SU-DHL-6 (cell line): ENCODE data around the gene ARHGAP33.

Source experiments
- H2AFZ ChIP-seq: fragments of 200-600 bp; sonication (generic); 2 replicates; pipeline ENCODE4 v1.6.1; 2014; ENCODE audit warnings: low read depth, mild to moderate bottlenecking, moderate library complexity, mixed read lengths, antibody characterized with exemption, low read length; ENCODE audit not compliant: severe bottlenecking
- H3F3A ChIP-seq: fragments of 200-600 bp; shearing (Covaris generic); 2 replicates; pipeline ENCODE4 v1.6.0; 2016; ENCODE audit warnings: antibody characterized with exemption, mild to moderate bottlenecking; ENCODE audit not compliant: insufficient read depth
- H3K27ac ChIP-seq: fragments of 200-600 bp; sonication (generic); 2 replicates; pipeline ENCODE4 v1.5.1; 2016; ENCODE audit warnings: low read depth, mild to moderate bottlenecking, low read length, moderate library complexity, mixed read lengths
- H3K27me3 ChIP-seq: fragments of 200-600 bp; sonication (generic), shearing (Covaris generic); 2 replicates; pipeline ENCODE4 v1.6.0; 2014; ENCODE audit warnings: mild to moderate bottlenecking, low read length
- H3K36me3 ChIP-seq: fragments of 200-600 bp; sonication (generic); 2 replicates; pipeline ENCODE4 v1.6.1; 2014; ENCODE audit warnings: mild to moderate bottlenecking, low read length, mixed read lengths
- H3K4me2 ChIP-seq: fragments of 300-600, 200-600 bp; shearing (Covaris generic), sonication (generic); 2 replicates; pipeline ENCODE4 v1.6.0; 2014; ENCODE audit warnings: low read length, low read depth, mild to moderate bottlenecking; ENCODE audit not compliant: poor library complexity, severe bottlenecking
- H3K4me3 ChIP-seq: fragments of 200-600 bp; sonication (generic); 2 replicates; pipeline ENCODE4 v1.5.1; 2014; ENCODE audit warnings: antibody characterized with exemption, low read length, mild to moderate bottlenecking, mixed read lengths; ENCODE audit not compliant: insufficient read depth, poor library complexity, severe bottlenecking
- H3K79me2 ChIP-seq: fragments of 200-600 bp; sonication (generic); 2 replicates; pipeline ENCODE4 v1.6.1; 2014; ENCODE audit warnings: mild to moderate bottlenecking, low read length, moderate library complexity; ENCODE audit not compliant: insufficient read depth
- H3K9ac ChIP-seq: fragments of 200-600 bp; sonication (generic); 2 replicates; pipeline ENCODE4 v1.7.0; 2014; ENCODE audit warnings: mild to moderate bottlenecking, low read length
- H3K9me2 ChIP-seq: fragments of 200-600 bp; sonication (generic); replicated peaks from 2 replicates; pipeline ENCODE4 v1.6.1; 2014; ENCODE audit warnings: low read length; ENCODE audit not compliant: insufficient read depth
- H3K9me3 ChIP-seq: fragments of 200-600 bp; sonication (generic); 2 replicates; pipeline ENCODE4 v1.6.1; 2014; ENCODE audit warnings: low read length, mixed read lengths; ENCODE audit not compliant: insufficient read depth
- H4K20me1 ChIP-seq: fragments of 200-600 bp; sonication (generic); 2 replicates; pipeline ENCODE4 v1.6.1; 2014; ENCODE audit warnings: low read depth, mild to moderate bottlenecking, antibody characterized with exemption, low read length, moderate library complexity, mixed read lengths
- EZH2phosphoT487 ChIP-seq: fragments of 200-600 bp; sonication (generic), shearing (Covaris generic); conservative IDR thresholded peaks from 2 replicates; pipeline ENCODE4 v1.6.1; 2018; ENCODE audit warnings: mild to moderate bottlenecking, antibody characterized with exemption, low read length, moderate library complexity, mixed read lengths
- TF ChIP-seq, protein P1 (sequence below): fragments of 200-600 bp; sonication (generic); IDR thresholded peaks from one replicate; pipeline ENCODE4 v1.5.1; 2017; ENCODE audit warnings: antibody characterized with exemption, mild to moderate bottlenecking, low read length, moderate library complexity; ENCODE audit not compliant: insufficient read depth, poor library complexity, severe bottlenecking

Gene ARHGAP33

DNA sequence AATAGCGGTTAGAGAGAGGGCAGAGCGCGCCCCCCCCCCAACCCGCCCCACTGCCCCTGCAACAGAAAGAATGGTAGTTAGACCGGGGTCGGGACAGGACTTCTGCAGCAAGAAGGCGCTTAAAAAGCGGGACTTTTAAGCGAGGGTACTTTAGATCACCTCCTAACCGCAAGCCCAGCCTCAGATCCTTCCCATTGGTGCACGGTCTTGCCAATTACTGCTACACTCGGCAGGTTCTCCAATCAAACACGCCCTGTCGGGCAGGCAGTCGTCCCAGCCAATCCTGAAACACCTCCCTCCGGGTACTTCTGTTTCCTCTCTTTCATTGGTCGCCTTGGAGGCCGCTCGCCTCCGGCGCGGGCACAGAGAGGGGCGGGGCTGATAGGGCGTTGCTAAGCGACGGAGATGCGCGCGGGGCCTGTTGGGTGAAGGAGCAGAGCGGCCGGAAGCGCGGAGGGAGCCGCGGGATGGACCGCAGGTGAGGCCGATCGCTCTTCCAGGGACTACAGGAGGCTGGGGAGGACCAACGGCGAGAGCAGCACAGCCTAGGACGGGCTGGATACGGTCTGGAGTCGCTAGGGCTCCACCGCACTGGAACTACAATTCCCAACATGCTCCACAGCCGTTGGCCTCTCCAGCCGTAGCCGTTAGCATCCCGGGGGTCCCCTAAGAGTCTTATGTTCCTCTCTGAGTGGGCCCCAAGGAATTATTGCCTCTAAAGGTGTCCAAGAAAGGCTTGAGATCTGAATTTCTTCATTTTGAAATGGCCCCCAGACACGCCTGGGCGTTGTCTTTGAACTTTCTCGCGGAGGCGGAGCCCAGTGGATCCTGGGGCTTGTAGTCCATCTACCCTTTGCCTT lies 17.4 kb upstream of the ARHGAP33 start, which contains the start of gene PROSER3:
TSS of gene PROSER3 (plus strand) at position 428 of the 860 bp plus-strand sequence. CDS start at position 468, 40 bp downstream.
- H3K36me3 ChIP-seq = no peaks in the 10 kb centered on the region
- peak within 1 kb of the TSS; percentile 84 for H3K4me2 ChIP-seq
- peak within 1 kb of the TSS; percentile 90 for H3K9ac ChIP-seq
- H3F3A ChIP-seq = no peaks in the 10 kb centered on the region
- H4K20me1 ChIP-seq = no peaks in the 10 kb centered on the region
- TF ChIP-seq EZH2phosphoT487 = no peak
- TF ChIP-seq, protein P1, sequence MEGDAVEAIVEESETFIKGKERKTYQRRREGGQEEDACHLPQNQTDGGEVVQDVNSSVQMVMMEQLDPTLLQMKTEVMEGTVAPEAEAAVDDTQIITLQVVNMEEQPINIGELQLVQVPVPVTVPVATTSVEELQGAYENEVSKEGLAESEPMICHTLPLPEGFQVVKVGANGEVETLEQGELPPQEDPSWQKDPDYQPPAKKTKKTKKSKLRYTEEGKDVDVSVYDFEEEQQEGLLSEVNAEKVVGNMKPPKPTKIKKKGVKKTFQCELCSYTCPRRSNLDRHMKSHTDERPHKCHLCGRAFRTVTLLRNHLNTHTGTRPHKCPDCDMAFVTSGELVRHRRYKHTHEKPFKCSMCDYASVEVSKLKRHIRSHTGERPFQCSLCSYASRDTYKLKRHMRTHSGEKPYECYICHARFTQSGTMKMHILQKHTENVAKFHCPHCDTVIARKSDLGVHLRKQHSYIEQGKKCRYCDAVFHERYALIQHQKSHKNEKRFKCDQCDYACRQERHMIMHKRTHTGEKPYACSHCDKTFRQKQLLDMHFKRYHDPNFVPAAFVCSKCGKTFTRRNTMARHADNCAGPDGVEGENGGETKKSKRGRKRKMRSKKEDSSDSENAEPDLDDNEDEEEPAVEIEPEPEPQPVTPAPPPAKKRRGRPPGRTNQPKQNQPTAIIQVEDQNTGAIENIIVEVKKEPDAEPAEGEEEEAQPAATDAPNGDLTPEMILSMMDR = no peak
- peak within 1 kb of the TSS; percentile 64 for H2AFZ ChIP-seq
- H3K27ac ChIP-seq = peak within 1 kb of the TSS; percentile 86
- H3K27me3 ChIP-seq = no peaks in the 10 kb centered on the region
- H3K4me3 ChIP-seq = peak within 1 kb of the TSS; percentile 83
- no peaks in the 10 kb centered on the region for H3K9me3 ChIP-seq
- peaks cover 17% of the 10 kb centered on the region for H3K79me2 ChIP-seq
- H3K9me2 ChIP-seq = no peaks in the 10 kb centered on the region

DNA sequence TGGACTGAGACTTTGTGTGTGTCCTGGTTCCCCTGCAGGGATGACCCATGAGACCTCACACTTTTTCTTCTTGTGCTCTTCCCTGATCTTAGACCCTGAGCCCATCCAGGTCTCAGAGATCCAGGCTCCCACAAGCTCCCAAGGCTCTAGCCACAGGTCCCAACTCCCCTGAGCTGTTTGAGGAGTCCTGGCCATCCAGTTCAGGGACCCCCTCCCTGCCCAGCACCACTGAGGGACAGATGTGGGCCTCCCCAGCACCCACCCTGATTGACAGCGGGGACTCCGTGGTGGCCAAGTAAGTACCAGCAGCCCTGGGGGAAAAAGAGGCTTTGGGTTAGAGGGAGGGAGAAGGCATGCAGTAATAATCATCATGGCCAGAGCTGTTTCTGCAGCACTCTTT lies 15.7 kb upstream of the ARHGAP33 start:
- TF ChIP-seq, protein P1 = no peak
- no peak for TF ChIP-seq EZH2phosphoT487
- Histone ChIP-seq H3K36me3 (no peaks in the 10 kb centered on the region), H3K4me3 (no peak overlapping the region), H3K9me2 (no peaks in the 10 kb centered on the region), H3F3A (no peaks in the 10 kb centered on the region), H4K20me1 (no peaks in the 10 kb centered on the region), H2AFZ (no peak overlapping the region), H3K27ac (no peak overlapping the region), H3K4me2 (peak overlapping the region; percentile 62), H3K9ac (no peak overlapping the region), H3K27me3 (no peaks in the 10 kb centered on the region), H3K79me2 (peaks cover 17% of the 10 kb centered on the region), H3K9me3 (no peaks in the 10 kb centered on the region)

DNA sequence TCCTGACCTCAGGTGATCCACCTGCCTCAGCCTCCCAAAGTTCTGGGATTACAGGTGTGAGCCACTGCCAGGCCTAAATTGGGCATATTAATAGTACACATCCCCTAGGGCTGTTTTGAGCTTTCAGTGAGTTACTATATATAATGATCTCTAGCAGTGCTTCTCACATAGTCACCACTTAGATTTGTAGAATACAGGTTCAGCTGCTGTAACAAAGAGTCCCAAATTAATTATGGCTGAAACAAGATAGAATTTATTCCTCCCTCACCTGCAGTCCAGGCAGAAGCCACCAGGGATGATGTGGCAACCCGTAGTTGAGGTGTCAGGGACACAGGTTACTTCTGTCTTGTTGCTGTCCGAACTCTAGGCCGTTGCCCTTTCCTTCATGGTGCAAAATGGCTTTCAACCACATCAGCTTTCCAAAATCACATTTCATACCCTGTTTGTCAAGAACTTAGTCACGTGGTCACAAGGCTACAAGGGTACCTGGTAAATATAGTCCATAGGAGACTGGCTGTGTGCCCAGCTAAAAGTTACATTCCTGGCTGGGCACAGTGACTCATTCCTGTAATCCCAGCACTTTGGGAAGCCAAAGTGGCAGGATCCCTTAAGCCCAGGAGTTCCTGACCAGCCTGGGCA lies 14.5 kb upstream of the ARHGAP33 start:
- no peaks in the 10 kb centered on the region for H3K9me3 ChIP-seq
- H3K4me3 ChIP-seq = no peak overlapping the region
- H3K9ac ChIP-seq = no peak overlapping the region
- H3K36me3 ChIP-seq = no peaks in the 10 kb centered on the region
- no peak overlapping the region for H2AFZ ChIP-seq
- H4K20me1 ChIP-seq = no peaks in the 10 kb centered on the region
- H3K4me2 ChIP-seq = no peak overlapping the region
- no peaks in the 10 kb centered on the region for H3K9me2 ChIP-seq
- H3K79me2 ChIP-seq = peaks cover 17% of the 10 kb centered on the region
- no peaks in the 10 kb centered on the region for H3F3A ChIP-seq
- no peak for TF ChIP-seq EZH2phosphoT487
- TF ChIP-seq, protein P1 = no peak
- H3K27ac ChIP-seq = no peak overlapping the region
- no peaks in the 10 kb centered on the region for H3K27me3 ChIP-seq
